Measurements from ENCODE around the gene LTK.

LTK gene

DNA sequence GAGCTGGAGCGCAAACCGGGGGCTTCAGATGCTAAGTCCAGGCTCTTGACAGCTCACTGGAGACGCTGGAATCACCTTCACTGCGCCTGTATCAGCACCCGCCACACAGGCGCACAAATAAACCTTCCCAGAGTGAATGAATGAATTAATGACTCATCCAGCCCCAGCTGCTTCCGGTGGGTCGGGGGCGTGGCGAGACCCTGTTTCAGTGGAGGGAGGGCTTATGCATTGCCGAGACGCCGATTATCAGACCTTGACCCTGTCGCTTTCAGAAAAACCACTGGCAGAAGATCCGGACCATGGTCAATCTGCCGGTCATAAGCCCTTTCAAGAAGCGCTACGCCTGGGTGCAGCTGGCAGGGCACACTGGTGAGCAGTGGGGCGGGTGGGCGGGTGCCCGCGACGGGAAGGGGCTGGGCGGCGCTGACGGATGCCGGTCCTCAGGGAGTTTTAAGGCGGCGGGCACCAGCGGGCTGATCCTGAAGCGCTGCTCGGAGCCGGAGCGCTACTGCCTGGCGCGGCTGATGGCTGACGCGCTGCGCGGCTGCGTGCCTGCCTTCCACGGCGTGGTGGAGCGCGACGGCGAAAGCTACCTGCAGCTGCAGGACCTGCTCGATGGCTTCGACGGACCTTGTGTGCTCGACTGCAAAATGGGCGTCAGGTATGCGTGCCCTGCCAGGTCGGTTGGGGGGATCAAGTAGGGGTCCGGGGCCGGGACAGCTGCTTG is 12.3 kb downstream of the LTK start:
- Histone ChIP-seq H3K27me3 (replicated peaks; ENCODE audit: insufficient read depth, low read length) (no peaks in the 10 kb centered on the region), H3K9me3 (replicated peaks; ENCODE audit: insufficient read depth, low read length) (no peaks in the 10 kb centered on the region), H3K4me1 (ENCODE audit: low read length) (no peaks in the 10 kb centered on the region), H2AFZ (ENCODE audit: low read length) (no peak overlapping the region), H3K79me2 (ENCODE audit: low read length) (no peaks in the 10 kb centered on the region), H3K9ac (ENCODE audit: low read length) (no peak overlapping the region), H4K20me1 (ENCODE audit: insufficient read depth, low read length) (no peaks in the 10 kb centered on the region), H3K4me3 (ENCODE audit: low read length) (no peak overlapping the region), H3F3A (ENCODE audit: insufficient read depth, low read length) (no peaks in the 10 kb centered on the region), H3K4me2 (ENCODE audit: low read depth, low read length) (no peak overlapping the region), H3K27ac (ENCODE audit: low read length) (no peak overlapping the region), H3K9me2 (replicated peaks; ENCODE audit: insufficient read depth, low read length) (no peaks in the 10 kb centered on the region), H3K36me3 (replicated peaks; ENCODE audit: insufficient read depth, low read length) (no peaks in the 10 kb centered on the region)
- no peak for DNase-seq
- TF ChIP-seq EZH2 (optimal IDR thresholded peaks at IDR 0.05; ENCODE audit: low read depth, low read length) = no peak
- no peak for TF ChIP-seq EZH2phosphoT487 (IDR thresholded peaks at IDR 0.05; ENCODE audit: low read length)
- no peak for TF ChIP-seq CTCF (IDR thresholded peaks at IDR 0.05; ENCODE audit: low read length)

DNA sequence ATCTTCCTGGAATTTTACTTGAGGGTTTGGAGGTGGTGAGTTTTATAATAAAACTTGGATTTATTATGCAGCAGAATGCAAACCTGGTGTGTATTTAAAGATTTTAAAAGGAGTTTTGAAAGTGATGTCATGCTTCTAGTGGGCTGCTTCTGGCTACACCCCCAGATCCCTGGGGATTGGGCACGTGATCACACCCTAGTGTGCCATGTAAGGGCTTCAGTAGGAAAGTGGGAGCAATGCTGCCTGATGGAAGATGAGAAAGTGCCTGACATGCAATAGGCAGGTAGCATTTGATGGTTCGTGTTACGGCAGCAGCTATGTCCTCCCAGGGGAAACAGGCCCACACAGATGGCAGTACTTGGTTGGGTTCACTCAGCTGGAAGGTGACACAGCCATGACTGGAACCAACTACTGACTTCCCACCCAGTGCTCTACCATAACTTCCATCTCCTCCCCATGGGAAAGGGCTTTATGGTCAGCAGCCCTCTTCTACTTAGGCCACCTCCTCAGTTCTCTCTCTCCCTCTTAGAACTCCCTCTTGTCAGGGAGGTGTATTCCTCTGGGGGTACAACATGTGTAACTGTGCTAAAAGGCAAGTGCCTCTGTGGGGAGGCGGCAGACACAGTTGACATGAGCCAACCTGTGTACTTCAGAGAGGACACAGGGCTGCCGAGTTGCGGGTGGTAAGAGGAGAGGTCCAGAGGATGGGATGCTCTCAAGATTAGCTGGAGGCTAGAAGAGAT is 14.3 kb downstream of the LTK start:
- no peaks in the 10 kb centered on the region for H4K20me1 ChIP-seq (ENCODE audit: insufficient read depth, low read length)

GRCh38 chr15:41498657-41499056 is 15.0 kb downstream of the LTK start:
- Histone ChIP-seq H3K27me3 (replicated peaks; ENCODE audit: insufficient read depth, low read length) (no peaks in the 10 kb centered on the region), H3K9me2 (replicated peaks; ENCODE audit: insufficient read depth, low read length) (no peaks in the 10 kb centered on the region), H3K4me3 (ENCODE audit: low read length) (no peak overlapping the region), H4K20me1 (ENCODE audit: insufficient read depth, low read length) (no peaks in the 10 kb centered on the region), H3K27ac (ENCODE audit: low read length) (no peak overlapping the region), H3K4me2 (ENCODE audit: low read depth, low read length) (no peak overlapping the region), H3K4me1 (ENCODE audit: low read length) (no peaks in the 10 kb centered on the region), H3K9ac (ENCODE audit: low read length) (no peak overlapping the region), H3K79me2 (ENCODE audit: low read length) (no peaks in the 10 kb centered on the region), H3K9me3 (replicated peaks; ENCODE audit: insufficient read depth, low read length) (no peaks in the 10 kb centered on the region), H3F3A (ENCODE audit: insufficient read depth, low read length) (no peaks in the 10 kb centered on the region), H3K36me3 (replicated peaks; ENCODE audit: insufficient read depth, low read length) (no peaks in the 10 kb centered on the region), H2AFZ (ENCODE audit: low read length) (no peak overlapping the region)
- TF ChIP-seq EZH2phosphoT487 (IDR thresholded peaks at IDR 0.05; ENCODE audit: low read length) (no peak), EZH2 (optimal IDR thresholded peaks at IDR 0.05; ENCODE audit: low read depth, low read length) (no peak), CTCF (IDR thresholded peaks at IDR 0.05; ENCODE audit: low read length) (no peak)
- DNase-seq = no peak

More for the DNA sequence above, 14.3 kb downstream of the LTK start:
- no peak overlapping the region for H3K4me2 ChIP-seq (ENCODE audit: low read depth, low read length)
- DNase-seq = no peak
- no peak overlapping the region for H2AFZ ChIP-seq (ENCODE audit: low read length)
- no peak overlapping the region for H3K9ac ChIP-seq (ENCODE audit: low read length)
- no peak overlapping the region for H3K4me3 ChIP-seq (ENCODE audit: low read length)
- no peaks in the 10 kb centered on the region for H3F3A ChIP-seq (ENCODE audit: insufficient read depth, low read length)
- H3K9me2 ChIP-seq (replicated peaks; ENCODE audit: insufficient read depth, low read length) = no peaks in the 10 kb centered on the region
- H3K9me3 ChIP-seq (replicated peaks; ENCODE audit: insufficient read depth, low read length) = no peaks in the 10 kb centered on the region
- H3K27me3 ChIP-seq (replicated peaks; ENCODE audit: insufficient read depth, low read length) = no peaks in the 10 kb centered on the region
- H3K79me2 ChIP-seq (ENCODE audit: low read length) = no peaks in the 10 kb centered on the region
- H3K27ac ChIP-seq (ENCODE audit: low read length) = no peak overlapping the region
- TF ChIP-seq EZH2 (optimal IDR thresholded peaks at IDR 0.05; ENCODE audit: low read depth, low read length) (no peak), EZH2phosphoT487 (IDR thresholded peaks at IDR 0.05; ENCODE audit: low read length) (no peak), CTCF (IDR thresholded peaks at IDR 0.05; ENCODE audit: low read length) (no peak)
- H3K4me1 ChIP-seq (ENCODE audit: low read length) = no peaks in the 10 kb centered on the region
- no peaks in the 10 kb centered on the region for H3K36me3 ChIP-seq (replicated peaks; ENCODE audit: insufficient read depth, low read length)

Data from MM.1S (cell line).